LNCAP (cell line): ENCODE results near the gene IFT57.

Source experiments
- CTCF ChIP-seq: fragments of 450-650 bp; IDR thresholded peaks from 2 replicates; pipeline ENCODE4 v1.5.1; 2017; ENCODE audit warnings: mild to moderate bottlenecking

The IFT57 gene

GRCh38 chr3:108157273-108157672 is 65.0 kb downstream of the IFT57 start:
- no peak for TF ChIP-seq CTCF

DNA sequence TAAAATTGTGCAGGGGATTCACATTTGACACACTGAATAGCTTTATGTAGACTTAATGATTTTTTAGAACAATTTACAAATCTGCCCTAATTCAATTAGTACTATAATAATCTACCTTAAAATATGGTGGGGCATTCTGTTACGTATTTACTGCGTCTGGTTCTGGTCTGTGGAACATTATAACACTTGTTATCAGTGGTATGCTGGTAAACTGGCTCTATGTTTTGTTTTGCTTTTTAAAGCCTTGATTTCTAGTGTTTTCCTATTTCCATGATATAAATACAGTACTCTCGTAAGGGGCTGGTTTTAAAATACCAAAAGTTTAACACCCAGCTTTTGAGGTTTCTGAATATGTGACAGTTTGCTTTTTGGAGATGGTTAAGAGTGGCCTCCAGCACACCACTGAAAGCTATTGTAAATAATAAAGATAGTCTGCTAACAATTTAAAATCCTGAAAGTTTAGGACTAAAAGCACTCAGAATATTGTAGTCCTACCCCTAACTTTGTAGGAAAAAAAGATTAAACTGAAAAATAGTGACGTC is 65.8 kb downstream of the IFT57 start:
- no peak for TF ChIP-seq CTCF

DNA sequence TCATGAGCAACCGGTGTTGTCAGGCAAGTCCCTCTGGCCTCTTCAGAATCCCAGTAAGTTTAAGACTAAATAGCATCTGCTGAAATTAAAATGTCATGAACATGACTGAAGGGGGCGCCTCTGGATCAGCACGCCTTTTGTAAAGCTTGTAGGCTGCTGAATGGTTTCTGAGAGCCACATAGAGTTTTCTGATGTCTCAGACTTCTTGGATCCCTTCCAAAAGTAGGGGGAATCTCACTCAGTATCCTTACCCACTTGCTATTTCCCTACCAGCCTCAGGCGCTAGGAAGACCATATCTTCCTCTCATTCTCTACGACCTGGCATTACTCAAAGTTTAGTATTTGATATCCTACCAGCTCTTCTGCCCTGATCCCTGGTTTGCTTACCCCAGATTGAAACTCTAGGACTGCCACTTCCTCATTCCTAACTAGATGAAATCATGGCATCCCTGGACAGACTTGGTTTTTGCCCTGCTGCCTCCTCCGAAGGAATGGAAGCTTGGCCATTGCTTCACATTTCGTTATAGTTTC is 68.7 kb downstream of the IFT57 start:
- TF ChIP-seq CTCF, result peak; percentile 62; the same call in 1 of the 2 replicates

DNA sequence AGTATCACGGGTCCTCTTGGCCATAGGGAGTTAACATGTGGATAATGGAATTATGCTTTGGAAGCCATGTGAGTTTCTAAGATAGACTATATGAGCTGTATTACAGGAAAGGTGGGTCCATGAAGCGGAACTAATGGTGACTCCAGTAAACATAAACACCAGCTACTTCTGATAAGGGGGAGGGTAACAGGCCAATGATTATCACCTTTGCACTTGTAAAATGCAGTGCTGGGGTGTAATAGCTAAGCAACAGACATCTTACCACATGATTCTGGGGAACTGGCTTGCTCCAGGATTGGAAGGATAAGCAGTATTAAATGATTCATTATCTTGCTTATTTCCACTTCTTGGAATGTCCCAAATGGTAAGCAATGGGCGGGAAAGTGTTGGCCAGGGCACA is 70.0 kb downstream of the IFT57 start:
- TF ChIP-seq CTCF, result no peak

GRCh38 chr3:108150200-108150599 is 72.0 kb downstream of the IFT57 start:
- no peak for TF ChIP-seq CTCF

- TF ChIP-seq CTCF, result no peak
Measured at GRCh38 chr3:108146139-108146538, 76.1 kb downstream of the IFT57 start.

- TF ChIP-seq CTCF, result no peak
Measured at GRCh38 chr3:108145578-108145977, 76.6 kb downstream of the IFT57 start.

DNA sequence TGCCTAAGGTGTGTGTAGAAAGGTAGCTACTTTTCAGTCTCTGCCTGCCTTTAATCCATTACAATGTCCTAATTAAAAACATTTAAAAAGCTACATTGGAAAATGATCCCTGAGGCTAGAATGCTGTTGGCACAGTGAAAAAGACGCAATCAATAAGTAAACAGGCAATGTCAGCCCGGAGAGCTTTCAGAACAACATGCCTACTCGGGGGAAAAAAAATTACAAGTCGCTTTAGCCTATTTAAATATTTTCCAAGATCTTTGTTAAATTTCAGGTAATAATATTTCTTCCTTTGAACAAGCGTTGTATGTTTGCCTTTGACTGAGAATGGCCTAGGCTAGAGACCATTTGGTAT is 84.8 kb downstream of the IFT57 start:
- no peak for TF ChIP-seq CTCF
